DOHH2 (cell line): ENCODE measurements around the gene ANKRD16.
A peak's percentile ranks its signal among the peaks of the same experiment; 100 is the strongest.

Experiments
- H3F3A ChIP-seq: fragments of 200-600 bp; sonication (generic), shearing (Covaris generic); 2 replicates; pipeline ENCODE4 v1.6.0; 2016; ENCODE audit warnings: antibody characterized with exemption, mild to moderate bottlenecking; ENCODE audit not compliant: control insufficient read depth, insufficient read depth
- H3K27ac ChIP-seq: fragments of 200-600 bp; sonication (generic); 2 replicates; pipeline ENCODE4 v1.5.1; 2014; ENCODE audit warnings: low read depth, mild to moderate bottlenecking, low read length, moderate library complexity
- H3K27me3 ChIP-seq: fragments of 200-600 bp; sonication (generic); 2 replicates; pipeline ENCODE4 v1.6.1; 2014; ENCODE audit warnings: mild to moderate bottlenecking, low read length, mixed read lengths; ENCODE audit not compliant: control insufficient read depth
- H3K36me3 ChIP-seq: fragments of 200-600 bp; sonication (generic); 2 replicates; pipeline ENCODE4 v1.6.1; 2014; ENCODE audit warnings: mild to moderate bottlenecking, low read length, moderate library complexity, mixed read lengths; ENCODE audit not compliant: control insufficient read depth
- H3K4me1 ChIP-seq: fragments of 200-600 bp; sonication (generic); 2 replicates; pipeline ENCODE4 v1.6.1; 2014; ENCODE audit warnings: mild to moderate bottlenecking, low read length, mixed read lengths; ENCODE audit not compliant: control insufficient read depth
- H3K4me2 ChIP-seq: fragments of 200-600 bp; sonication (generic); 2 replicates; pipeline ENCODE4 v1.6.0; 2014; ENCODE audit warnings: mild to moderate bottlenecking, low read length, moderate library complexity
- H3K4me3 ChIP-seq: fragments of 200-600 bp; sonication (generic); 2 replicates; pipeline ENCODE4 v1.5.1; 2014; ENCODE audit warnings: mild to moderate bottlenecking, low read length, mixed read lengths
- H3K79me2 ChIP-seq: fragments of 200-600 bp; sonication (generic); 2 replicates; pipeline ENCODE4 v1.6.1; 2014; ENCODE audit warnings: mild to moderate bottlenecking, low read length, mixed read lengths; ENCODE audit not compliant: control insufficient read depth
- H3K9me2 ChIP-seq: fragments of 200-600 bp; sonication (generic); replicated peaks from 2 replicates; pipeline ENCODE4 v1.6.1; 2014; ENCODE audit warnings: mild to moderate bottlenecking, low read length, mixed read lengths; ENCODE audit not compliant: control insufficient read depth
- H3K9me3 ChIP-seq: fragments of 200-600 bp; sonication (generic); 2 replicates; pipeline ENCODE4 v1.6.1; 2014; ENCODE audit warnings: antibody characterized with exemption, low read length, mixed read lengths; ENCODE audit not compliant: control insufficient read depth, insufficient read depth
- H4K20me1 ChIP-seq: fragments of 200-600 bp; sonication (generic); 2 replicates; pipeline ENCODE4 v1.6.0; 2014; ENCODE audit warnings: low read depth, mild to moderate bottlenecking, antibody characterized with exemption, low read length, moderate library complexity; ENCODE audit not compliant: control insufficient read depth, insufficient read depth
- EZH2phosphoT487 ChIP-seq: fragments of 200-600 bp; sonication (generic); IDR thresholded peaks from 2 replicates; pipeline ENCODE4 v1.6.1; 2017; ENCODE audit warnings: borderline replicate concordance, mild to moderate bottlenecking, antibody characterized with exemption, low read length, moderate library complexity, mixed read lengths
- TF ChIP-seq, protein P1 (sequence below): fragments of 200-600 bp; sonication (generic); IDR thresholded peaks from one replicate; pipeline ENCODE4 v1.5.1; 2014; ENCODE audit warnings: antibody characterized with exemption, mild to moderate bottlenecking, low read depth, low read length; ENCODE audit not compliant: poor library complexity, severe bottlenecking

ANKRD16 gene

DNA sequence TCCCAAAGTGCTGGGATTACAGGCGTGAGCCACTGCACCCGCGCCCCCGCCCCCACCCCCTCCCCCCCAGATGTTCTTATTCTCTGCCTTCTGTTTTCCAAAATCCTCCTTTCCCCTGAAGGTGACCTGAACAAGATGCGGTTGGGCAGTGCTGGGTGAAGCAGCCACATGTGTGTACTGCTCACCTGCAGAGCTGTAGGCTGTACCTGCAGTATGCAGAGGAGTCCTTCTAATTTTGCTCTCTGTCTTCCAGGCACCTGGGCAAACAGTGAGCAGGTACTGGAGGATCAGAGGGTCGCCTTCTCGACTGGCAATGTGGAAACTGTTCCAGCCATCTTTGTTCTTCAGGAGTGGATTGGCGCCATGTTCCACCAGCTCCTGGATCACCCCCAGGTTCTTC, 2.1 kb downstream of the ANKRD16 start:
- no peaks in the 10 kb centered on the region for H3K9me3 ChIP-seq
- TF ChIP-seq, protein P1, sequence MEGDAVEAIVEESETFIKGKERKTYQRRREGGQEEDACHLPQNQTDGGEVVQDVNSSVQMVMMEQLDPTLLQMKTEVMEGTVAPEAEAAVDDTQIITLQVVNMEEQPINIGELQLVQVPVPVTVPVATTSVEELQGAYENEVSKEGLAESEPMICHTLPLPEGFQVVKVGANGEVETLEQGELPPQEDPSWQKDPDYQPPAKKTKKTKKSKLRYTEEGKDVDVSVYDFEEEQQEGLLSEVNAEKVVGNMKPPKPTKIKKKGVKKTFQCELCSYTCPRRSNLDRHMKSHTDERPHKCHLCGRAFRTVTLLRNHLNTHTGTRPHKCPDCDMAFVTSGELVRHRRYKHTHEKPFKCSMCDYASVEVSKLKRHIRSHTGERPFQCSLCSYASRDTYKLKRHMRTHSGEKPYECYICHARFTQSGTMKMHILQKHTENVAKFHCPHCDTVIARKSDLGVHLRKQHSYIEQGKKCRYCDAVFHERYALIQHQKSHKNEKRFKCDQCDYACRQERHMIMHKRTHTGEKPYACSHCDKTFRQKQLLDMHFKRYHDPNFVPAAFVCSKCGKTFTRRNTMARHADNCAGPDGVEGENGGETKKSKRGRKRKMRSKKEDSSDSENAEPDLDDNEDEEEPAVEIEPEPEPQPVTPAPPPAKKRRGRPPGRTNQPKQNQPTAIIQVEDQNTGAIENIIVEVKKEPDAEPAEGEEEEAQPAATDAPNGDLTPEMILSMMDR: no peak
- no peak for TF ChIP-seq EZH2phosphoT487
- peaks cover 50% of the 10 kb centered on the region for H3K79me2 ChIP-seq
- H3K36me3 ChIP-seq: peaks cover 53% of the 10 kb centered on the region
- peaks cover 31% of the 10 kb centered on the region for H3K4me1 ChIP-seq
- no peak overlapping the region for H3K27ac ChIP-seq
- peak overlapping the region; percentile 87 for H3K4me2 ChIP-seq
- no peaks in the 10 kb centered on the region for H3K9me2 ChIP-seq
- H4K20me1 ChIP-seq: peaks cover 2% of the 10 kb centered on the region; the same call in 1 of the 2 replicates
- H3K27me3 ChIP-seq: no peaks in the 10 kb centered on the region
- H3K4me3 ChIP-seq: peak overlapping the region; percentile 82
- H3F3A ChIP-seq: no peaks in the 10 kb centered on the region

DNA sequence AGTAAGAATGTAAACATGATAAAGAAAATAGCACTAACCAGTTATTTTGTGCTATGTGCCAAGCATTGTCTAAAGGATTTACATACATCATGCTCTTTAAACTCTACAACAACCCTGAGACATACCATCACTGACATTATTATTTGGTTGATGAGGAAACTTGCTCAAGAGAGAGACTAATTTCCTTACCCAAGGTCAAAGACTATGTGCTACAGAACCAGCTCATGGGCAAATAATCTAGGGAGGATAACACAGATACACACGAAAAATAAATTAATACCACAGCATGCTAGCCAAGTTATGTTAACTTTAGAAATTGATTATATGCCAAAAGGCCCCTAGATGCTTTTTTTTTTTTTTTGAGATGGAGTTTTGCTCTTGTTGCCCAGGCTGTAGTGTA, 2.7 kb downstream of the ANKRD16 start:
- H3K4me1 ChIP-seq: peaks cover 28% of the 10 kb centered on the region
- no peak overlapping the region for H3K4me3 ChIP-seq
- TF ChIP-seq, protein P1: no peak
- TF ChIP-seq EZH2phosphoT487: no peak
- no peaks in the 10 kb centered on the region for H3F3A ChIP-seq
- H3K27me3 ChIP-seq: no peaks in the 10 kb centered on the region
- no peaks in the 10 kb centered on the region; the same call in 1 of the 2 replicates for H4K20me1 ChIP-seq
- H3K9me2 ChIP-seq: no peaks in the 10 kb centered on the region
- no peak overlapping the region for H3K4me2 ChIP-seq
- H3K9me3 ChIP-seq: no peaks in the 10 kb centered on the region
- H3K79me2 ChIP-seq: peaks cover 44% of the 10 kb centered on the region
- no peak overlapping the region for H3K27ac ChIP-seq
- H3K36me3 ChIP-seq: peaks cover 53% of the 10 kb centered on the region

DNA sequence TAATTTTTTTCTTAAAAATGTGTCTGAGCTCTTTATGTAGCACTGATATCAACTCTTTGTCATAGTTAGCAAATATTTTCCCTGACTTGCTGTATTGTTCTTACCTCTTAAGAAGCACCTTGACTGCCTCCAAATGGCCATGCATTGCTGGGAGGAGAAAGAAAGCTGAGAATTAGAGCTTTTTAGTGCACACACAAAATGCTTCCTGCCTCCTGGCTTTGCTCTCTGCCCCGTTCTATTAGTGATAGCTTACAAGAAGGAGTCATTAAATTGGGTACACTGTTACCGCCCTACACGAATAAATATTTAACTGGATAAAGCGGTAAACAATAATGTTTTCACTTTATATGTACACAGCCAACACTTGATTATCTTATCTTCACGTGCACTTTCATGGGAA, 4.1 kb downstream of the ANKRD16 start:
- Histone ChIP-seq H3K27ac (no peak overlapping the region), H3K4me3 (no peak overlapping the region), H3K9me2 (no peaks in the 10 kb centered on the region), H3K9me3 (no peaks in the 10 kb centered on the region), H3K4me2 (no peak overlapping the region), H3K27me3 (no peaks in the 10 kb centered on the region), H3K79me2 (peaks cover 30% of the 10 kb centered on the region), H4K20me1 (no peaks in the 10 kb centered on the region; the same call in 1 of the 2 replicates), H3K36me3 (peaks cover 54% of the 10 kb centered on the region), H3F3A (peaks cover 5% of the 10 kb centered on the region; the same call in 1 of the 2 replicates), H3K4me1 (peaks cover 16% of the 10 kb centered on the region)
- no peak for TF ChIP-seq EZH2phosphoT487
- TF ChIP-seq, protein P1: no peak
